SJCRH30 (cell line): ENCODE results near the gene PTPRU. TPM values are rescaled to one million over a fixed set of nuclear protein-coding genes. Genes with fewer than 3 reads are reported as not detected.

Experiments
- DNase-seq, 2 experiments: peaks; one replicate each; pipeline ENCODE4 v3.0.0-alpha.2; 2015 to 2020
- H3K27ac ChIP-seq: fragments of 250-450 bp; sonication (Bioruptor Pico); 2 replicates; pipeline ENCODE4 v1.5.1; 2020; ENCODE audit warnings: mild to moderate bottlenecking, moderate library complexity
- H3K27me3 ChIP-seq: fragments of 250-450 bp; sonication (Bioruptor Pico); 2 replicates; pipeline ENCODE4 v1.5.1; 2020; ENCODE audit warnings: mild to moderate bottlenecking, moderate library complexity
- H3K36me3 ChIP-seq: fragments of 250-450 bp; sonication (Bioruptor Pico); 2 replicates; pipeline ENCODE4 v1.5.1; 2020; ENCODE audit warnings: mild to moderate bottlenecking, moderate library complexity
- H3K4me1 ChIP-seq: fragments of 250-450 bp; sonication (Bioruptor Pico); 2 replicates; pipeline ENCODE4 v1.5.1; 2020; ENCODE audit warnings: mild to moderate bottlenecking, moderate library complexity
- H3K4me3 ChIP-seq: fragments of 250-450 bp; sonication (Bioruptor Pico); 2 replicates; pipeline ENCODE4 v1.5.1; 2020; ENCODE audit warnings: mild to moderate bottlenecking, moderate library complexity
- H3K9me3 ChIP-seq: fragments of 250-450 bp; sonication (Bioruptor Pico); replicated peaks from 2 replicates; pipeline ENCODE4 v1.5.1; 2020; ENCODE audit warnings: mild to moderate bottlenecking, moderate library complexity
- total RNA-seq: library from RNA; depleted of rRNA; stranded (reverse); fragments of >200 nt; shearing (Covaris generic); gene quantifications from 2 replicates; pipeline ENCODE4 v1.2.3, GENCODE V29; 2014; rRNA removed

Gene PTPRU
- 12.3 and 16.3 TPM in 2 replicates for total RNA-seq

- no peaks in the 10 kb centered on the region for H3K27me3 ChIP-seq
- no peaks in the 10 kb centered on the region for H3K36me3 ChIP-seq
- DNase-seq, result peak; percentile 71 to 85
- H3K4me1 ChIP-seq, result peaks cover 32% of the 10 kb centered on the region
- no peak within 1 kb of the TSS for H3K27ac ChIP-seq
- no peaks in the 10 kb centered on the region for H3K9me3 ChIP-seq
- peak within 1 kb of the TSS; percentile 62 for H3K4me3 ChIP-seq
Measured at GRCh38 chr1:29235955-29236711, at the start of gene PTPRU. PTPRU (plus strand) TSS chr1:29236522; CDS start chr1:29236645, 123 bp downstream.

GRCh38 chr1:29186707-29187106, 49.6 kb upstream of the PTPRU start:
- H3K27ac ChIP-seq, result no peak overlapping the region
- no peaks in the 10 kb centered on the region for H3K9me3 ChIP-seq
- DNase-seq, result no peak
- H3K36me3 ChIP-seq, result no peaks in the 10 kb centered on the region
- no peaks in the 10 kb centered on the region for H3K27me3 ChIP-seq
- H3K4me1 ChIP-seq, result peaks cover 4% of the 10 kb centered on the region; the same call in 1 of the 2 replicates
- no peak overlapping the region for H3K4me3 ChIP-seq

GRCh38 chr1:29190718-29191117, 45.6 kb upstream of the PTPRU start:
- Histone ChIP-seq H3K27me3 (no peaks in the 10 kb centered on the region), H3K36me3 (no peaks in the 10 kb centered on the region), H3K27ac (no peak overlapping the region), H3K4me1 (peaks cover 2% of the 10 kb centered on the region; the same call in 1 of the 2 replicates), H3K4me3 (no peak overlapping the region), H3K9me3 (no peaks in the 10 kb centered on the region)
- no peak for DNase-seq

- no peak for DNase-seq
- H3K9me3 ChIP-seq, result no peaks in the 10 kb centered on the region
Measured at GRCh38 chr1:29193879-29194455, 42.4 kb upstream of the PTPRU start.

DNA sequence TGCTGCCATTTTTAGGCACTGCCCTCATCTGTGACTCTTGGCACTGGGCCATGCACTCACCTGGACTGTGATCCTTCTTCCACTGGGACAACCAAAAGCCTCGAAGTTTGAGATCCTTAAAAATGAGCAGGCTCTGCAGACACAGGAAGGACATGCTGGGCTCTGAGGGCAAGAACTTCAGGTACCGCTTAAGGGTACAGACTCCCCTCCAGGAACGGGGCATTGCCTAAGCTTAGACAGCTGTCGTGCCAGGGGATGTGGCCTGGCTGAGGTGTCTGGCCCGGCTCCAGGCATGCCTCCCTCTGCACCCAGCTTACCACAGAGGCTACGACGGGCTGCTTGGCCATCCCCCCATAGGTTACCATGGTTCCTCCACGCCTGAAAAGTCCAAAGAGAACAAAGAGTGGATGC, 40.4 kb upstream of the PTPRU start:
- peak; percentile 66 to 71 for DNase-seq
- H3K4me3 ChIP-seq, result no peak overlapping the region
- no peaks in the 10 kb centered on the region for H3K9me3 ChIP-seq
- no peaks in the 10 kb centered on the region for H3K27me3 ChIP-seq
- peaks cover 10% of the 10 kb centered on the region for H3K36me3 ChIP-seq
- H3K4me1 ChIP-seq, result peaks cover 14% of the 10 kb centered on the region
- H3K27ac ChIP-seq, result no peak overlapping the region

More at GRCh38 chr1:29193879-29194455, 42.4 kb upstream of the PTPRU start:
- no peak overlapping the region for H3K27ac ChIP-seq
- no peak overlapping the region for H3K4me3 ChIP-seq
- H3K36me3 ChIP-seq, result no peaks in the 10 kb centered on the region
- peaks cover 11% of the 10 kb centered on the region for H3K4me1 ChIP-seq
- no peaks in the 10 kb centered on the region for H3K27me3 ChIP-seq

- Histone ChIP-seq H3K4me1 (peaks cover 25% of the 10 kb centered on the region), H3K27me3 (no peaks in the 10 kb centered on the region), H3K36me3 (peaks cover 17% of the 10 kb centered on the region), H3K4me3 (no peak overlapping the region), H3K27ac (no peak overlapping the region), H3K9me3 (no peaks in the 10 kb centered on the region)
- DNase-seq, result no peak
Measured at GRCh38 chr1:29196863-29197589, 39.3 kb upstream of the PTPRU start.

DNA sequence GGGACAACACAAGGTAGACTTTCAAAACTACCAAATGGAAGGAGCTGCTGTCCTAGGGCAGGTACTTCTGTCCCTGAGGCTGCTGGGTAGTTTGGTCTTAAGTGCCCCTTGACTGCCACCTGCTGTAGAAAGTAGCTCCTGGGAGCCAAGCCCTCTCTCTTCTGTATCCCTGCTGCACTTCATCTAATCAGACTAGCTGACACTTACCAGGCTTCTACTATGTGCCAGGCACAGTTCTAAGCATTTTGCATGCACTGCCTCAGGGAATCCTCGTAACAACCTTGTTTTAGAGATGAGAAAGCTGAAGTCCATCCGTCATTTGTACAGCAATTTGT, 38.8 kb upstream of the PTPRU start:
- Histone ChIP-seq H3K4me3 (no peak overlapping the region), H3K4me1 (peaks cover 31% of the 10 kb centered on the region), H3K27ac (no peak overlapping the region), H3K9me3 (no peaks in the 10 kb centered on the region), H3K36me3 (peaks cover 17% of the 10 kb centered on the region), H3K27me3 (no peaks in the 10 kb centered on the region)
- DNase-seq, result peak; percentile 26 to 47

GRCh38 chr1:29197993-29198392, 38.3 kb upstream of the PTPRU start:
- no peaks in the 10 kb centered on the region for H3K27me3 ChIP-seq
- H3K9me3 ChIP-seq, result no peaks in the 10 kb centered on the region
- no peak overlapping the region for H3K4me3 ChIP-seq
- no peak for DNase-seq
- H3K27ac ChIP-seq, result no peak overlapping the region
- peaks cover 32% of the 10 kb centered on the region for H3K4me1 ChIP-seq
- H3K36me3 ChIP-seq, result peaks cover 17% of the 10 kb centered on the region

DNA sequence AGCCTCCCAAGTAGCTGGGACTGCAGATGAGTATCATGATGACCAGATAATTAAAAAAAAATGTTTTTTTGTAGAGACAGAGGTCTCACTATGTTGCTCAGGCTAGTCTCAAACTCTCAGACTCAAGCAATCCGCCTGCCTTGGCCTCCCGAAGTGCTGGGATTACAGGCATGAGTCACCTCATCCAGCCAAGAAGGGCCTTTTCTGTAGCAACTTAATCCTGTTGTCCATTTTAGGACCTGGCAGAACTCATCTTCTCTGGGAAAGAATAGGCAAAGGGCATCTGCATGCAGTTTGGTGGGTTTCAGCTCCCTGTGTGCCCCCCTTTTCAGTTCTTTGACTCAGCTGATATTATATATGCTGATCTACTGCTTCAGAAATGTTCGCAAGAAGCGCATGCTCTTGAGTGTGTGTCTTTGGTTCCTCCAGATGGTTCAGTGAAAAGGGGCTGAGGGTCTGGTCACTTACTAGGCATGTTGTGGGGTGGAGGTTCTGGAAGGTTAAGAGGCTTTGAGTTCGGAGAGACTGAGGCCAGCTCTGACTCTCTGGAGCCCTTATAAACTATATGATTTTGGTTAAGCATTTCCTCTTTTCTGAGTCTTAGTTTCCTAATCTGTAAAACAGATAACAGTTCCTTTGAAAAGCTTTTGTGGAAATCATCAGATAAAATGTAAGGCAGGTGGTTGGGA, 35.3 kb upstream of the PTPRU start:
- peak overlapping the region; percentile 83 for H3K27ac ChIP-seq
- no peaks in the 10 kb centered on the region for H3K9me3 ChIP-seq
- no peaks in the 10 kb centered on the region for H3K27me3 ChIP-seq
- H3K4me1 ChIP-seq, result peaks cover 27% of the 10 kb centered on the region
- H3K36me3 ChIP-seq, result peaks cover 20% of the 10 kb centered on the region
- H3K4me3 ChIP-seq, result no peak overlapping the region
- peak in 1 of 2 experiments; percentile 36 for DNase-seq

- Histone ChIP-seq H3K36me3 (peaks cover 23% of the 10 kb centered on the region), H3K4me1 (peaks cover 21% of the 10 kb centered on the region), H3K4me3 (no peak overlapping the region), H3K27me3 (no peaks in the 10 kb centered on the region), H3K27ac (peak overlapping the region; percentile 83), H3K9me3 (no peaks in the 10 kb centered on the region)
- DNase-seq, result peak in 1 of 2 experiments; percentile 30
Measured at GRCh38 chr1:29201595-29202051, 34.7 kb upstream of the PTPRU start.

GRCh38 chr1:29202053-29202452, 34.3 kb upstream of the PTPRU start:
- Histone ChIP-seq H3K4me3 (no peak overlapping the region), H3K36me3 (peaks cover 23% of the 10 kb centered on the region), H3K4me1 (peaks cover 21% of the 10 kb centered on the region), H3K27ac (peak overlapping the region; percentile 83), H3K9me3 (no peaks in the 10 kb centered on the region), H3K27me3 (no peaks in the 10 kb centered on the region)
- peak; percentile 79 to 86 for DNase-seq

DNA sequence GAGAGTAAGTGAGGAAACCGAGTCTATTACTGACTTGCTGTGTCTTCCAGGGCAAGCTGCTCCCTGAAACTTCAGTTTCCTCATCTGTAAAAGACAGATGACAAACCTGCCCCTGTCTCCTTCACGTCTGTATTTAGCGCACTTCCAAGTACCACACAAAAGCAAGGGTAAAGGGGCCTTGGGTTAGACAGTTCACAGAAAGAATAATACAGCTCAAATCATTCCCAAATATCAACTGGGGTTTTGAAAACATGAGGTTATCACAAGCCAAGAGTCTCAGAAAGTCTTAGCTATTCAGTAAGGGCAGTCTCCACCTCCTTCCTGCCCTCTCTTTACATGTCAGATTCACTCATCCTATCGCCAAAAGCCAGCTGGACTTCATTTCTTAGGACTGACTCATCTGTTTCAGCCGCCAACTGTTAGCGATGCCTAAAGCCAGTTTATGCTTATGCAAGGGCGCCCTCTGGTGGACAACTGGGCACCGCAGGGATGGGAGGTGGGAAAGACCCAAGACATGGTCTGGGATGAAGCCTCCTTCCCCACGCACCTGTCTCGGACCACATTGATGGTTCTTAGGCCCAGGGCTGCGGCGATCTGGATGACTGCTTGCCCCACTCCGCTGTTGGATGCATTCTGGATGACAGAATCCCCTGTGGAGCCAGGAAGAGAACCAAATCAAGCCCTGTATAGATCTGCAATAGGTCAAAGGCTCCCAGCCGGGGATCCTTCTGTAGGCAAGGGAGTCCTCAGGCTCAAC, 33.6 kb upstream of the PTPRU start:
- Histone ChIP-seq H3K4me3 (no peak overlapping the region), H3K27me3 (no peaks in the 10 kb centered on the region), H3K9me3 (no peaks in the 10 kb centered on the region), H3K27ac (peak overlapping the region; percentile 83), H3K4me1 (peaks cover 21% of the 10 kb centered on the region), H3K36me3 (peaks cover 23% of the 10 kb centered on the region)
- DNase-seq, result peak; percentile 96 to 99

GRCh38 chr1:29208442-29208841, 27.9 kb upstream of the PTPRU start:
- no peak for DNase-seq
- no peaks in the 10 kb centered on the region for H3K9me3 ChIP-seq
- H3K27ac ChIP-seq, result no peak overlapping the region
- H3K4me1 ChIP-seq, result peaks cover 22% of the 10 kb centered on the region
- H3K27me3 ChIP-seq, result no peaks in the 10 kb centered on the region
- H3K36me3 ChIP-seq, result peaks cover 21% of the 10 kb centered on the region
- no peak overlapping the region for H3K4me3 ChIP-seq

- Histone ChIP-seq H3K4me1 (peaks cover 22% of the 10 kb centered on the region), H3K27ac (no peak overlapping the region; the same call in 1 of the 2 replicates), H3K9me3 (no peaks in the 10 kb centered on the region), H3K36me3 (peaks cover 26% of the 10 kb centered on the region), H3K27me3 (no peaks in the 10 kb centered on the region), H3K4me3 (no peak overlapping the region)
- DNase-seq, result no peak
Measured at GRCh38 chr1:29209173-29209572, 27.1 kb upstream of the PTPRU start.
